CD4-positive, alpha-beta T cell treated with Interleukin-2 at 100 ng/mL for 4 hours (primary cell): ENCODE measurements around the gene MYCL.
"Not testable (repeated sequence)": the region's sequence is repeated elsewhere in the genome, so short reads cannot be mapped to it uniquely, and the experiment has no call there.

Source experiments
- DNase-seq: peaks from one replicate; pipeline ENCODE4 v3.0.0-alpha.2; 2020; ENCODE audit warnings: low spot score

MYCL gene

DNA sequence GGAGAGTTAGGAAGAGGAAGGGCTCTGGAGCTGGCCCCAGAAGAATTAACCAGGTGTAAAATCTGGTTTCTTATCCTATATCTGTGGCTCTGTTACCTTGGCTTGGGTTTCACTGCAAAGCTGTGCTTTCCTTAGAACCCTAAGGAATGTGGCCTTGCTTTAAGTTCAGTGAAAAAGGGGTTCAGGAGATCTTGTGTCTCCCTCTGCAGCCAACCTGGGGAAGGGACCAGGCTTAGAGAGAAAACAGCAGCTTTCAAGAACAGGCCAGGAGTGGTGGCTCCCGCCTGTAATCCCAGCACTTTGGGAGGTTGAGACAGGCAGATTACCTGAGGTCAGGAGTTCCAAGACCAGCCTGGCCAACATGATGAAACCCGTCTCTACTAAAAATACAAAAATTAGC, 16.1 kb upstream of the MYCL start:
- no peak for DNase-seq

DNA sequence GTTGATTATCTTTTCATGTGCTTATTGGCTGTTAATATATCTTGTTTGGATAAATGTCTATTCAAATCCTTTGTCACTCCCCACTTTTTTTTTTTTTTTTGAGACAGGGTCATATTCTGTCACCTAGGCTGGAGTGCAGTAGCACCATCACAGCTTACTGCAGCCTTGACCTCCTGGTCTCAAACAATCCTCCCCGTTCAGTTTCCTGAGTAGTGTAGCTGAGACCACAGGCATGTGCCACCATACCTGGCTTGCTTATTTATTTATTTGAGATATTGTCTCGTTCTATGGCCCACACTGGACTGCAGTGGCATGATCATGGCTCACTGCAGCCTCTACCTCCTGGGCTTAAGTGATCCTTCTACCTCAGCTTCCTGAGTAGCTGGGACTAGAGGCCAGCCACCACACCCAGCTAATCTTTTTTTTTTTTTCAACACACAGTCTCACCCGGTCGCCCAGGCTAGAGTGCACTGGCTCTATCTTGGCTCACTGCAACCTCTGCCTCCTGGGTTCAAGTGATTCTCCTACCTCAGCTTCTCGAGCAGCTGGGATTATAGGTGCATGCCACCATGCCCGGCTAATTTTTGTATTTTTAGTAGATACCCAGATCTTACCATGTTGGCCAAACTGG, 13.9 kb upstream of the MYCL start:
- no peak for DNase-seq

DNA sequence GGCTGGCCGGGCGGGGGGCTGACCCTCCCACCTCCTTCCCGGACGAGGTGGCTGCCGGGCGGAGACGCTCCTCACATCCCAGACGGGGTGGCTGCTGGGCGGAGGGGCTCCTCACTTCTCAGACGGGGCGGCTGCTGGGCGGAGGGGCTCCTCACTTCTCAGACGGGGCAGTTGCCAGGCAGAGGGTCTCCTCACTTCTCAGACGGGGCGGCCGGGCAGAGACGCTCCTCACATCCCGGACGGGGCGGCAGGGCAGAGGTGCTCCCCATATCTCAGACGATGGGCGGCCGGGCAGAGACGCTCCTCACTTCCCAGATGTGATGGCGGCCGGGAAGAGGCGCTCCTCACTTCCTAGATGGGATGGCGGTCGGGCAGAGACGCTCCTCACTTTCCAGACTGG, 11.4 kb upstream of the MYCL start:
- not testable (repeated sequence) for DNase-seq

DNA sequence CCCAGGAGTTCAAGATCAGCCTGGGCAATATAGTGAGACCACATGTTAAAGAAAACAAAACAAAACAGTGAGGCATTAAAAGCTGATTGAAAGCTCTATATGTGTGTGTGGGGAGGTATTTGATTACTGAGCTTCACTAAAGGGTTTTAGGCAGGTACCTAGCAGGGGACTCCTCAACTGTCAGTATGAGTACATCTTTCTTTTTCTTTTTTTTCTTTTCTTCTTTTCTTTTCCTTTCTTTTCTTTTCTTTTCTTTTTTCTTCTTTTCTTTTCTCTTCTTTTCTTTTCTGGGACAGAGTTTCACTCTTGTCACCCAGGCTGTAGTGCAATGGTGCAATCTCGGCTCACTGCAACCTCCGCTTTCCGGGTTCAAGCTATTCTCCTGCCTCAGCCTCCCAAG, 8.5 kb upstream of the MYCL start:
- DNase-seq, result no peak

DNA sequence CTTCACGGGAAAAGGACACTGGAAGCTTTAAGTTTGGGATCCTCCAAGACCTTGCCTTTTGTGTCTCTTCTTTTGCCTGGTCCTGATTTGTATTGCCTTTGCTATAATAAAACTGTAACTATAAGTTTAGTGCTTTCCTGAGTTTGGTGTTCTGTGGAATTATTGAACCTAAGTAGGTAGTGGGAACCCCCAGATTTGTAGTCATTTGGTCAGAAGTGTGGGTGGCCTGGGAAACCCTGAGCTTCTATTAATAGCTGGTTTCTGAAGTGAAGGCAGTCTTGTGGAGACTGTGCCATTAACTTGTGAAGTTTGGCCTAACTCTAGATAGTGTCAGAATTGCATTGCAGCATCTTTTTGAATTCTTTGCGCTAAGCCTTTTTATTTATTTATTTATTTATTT, 6.8 kb upstream of the MYCL start:
- no peak for DNase-seq

DNA sequence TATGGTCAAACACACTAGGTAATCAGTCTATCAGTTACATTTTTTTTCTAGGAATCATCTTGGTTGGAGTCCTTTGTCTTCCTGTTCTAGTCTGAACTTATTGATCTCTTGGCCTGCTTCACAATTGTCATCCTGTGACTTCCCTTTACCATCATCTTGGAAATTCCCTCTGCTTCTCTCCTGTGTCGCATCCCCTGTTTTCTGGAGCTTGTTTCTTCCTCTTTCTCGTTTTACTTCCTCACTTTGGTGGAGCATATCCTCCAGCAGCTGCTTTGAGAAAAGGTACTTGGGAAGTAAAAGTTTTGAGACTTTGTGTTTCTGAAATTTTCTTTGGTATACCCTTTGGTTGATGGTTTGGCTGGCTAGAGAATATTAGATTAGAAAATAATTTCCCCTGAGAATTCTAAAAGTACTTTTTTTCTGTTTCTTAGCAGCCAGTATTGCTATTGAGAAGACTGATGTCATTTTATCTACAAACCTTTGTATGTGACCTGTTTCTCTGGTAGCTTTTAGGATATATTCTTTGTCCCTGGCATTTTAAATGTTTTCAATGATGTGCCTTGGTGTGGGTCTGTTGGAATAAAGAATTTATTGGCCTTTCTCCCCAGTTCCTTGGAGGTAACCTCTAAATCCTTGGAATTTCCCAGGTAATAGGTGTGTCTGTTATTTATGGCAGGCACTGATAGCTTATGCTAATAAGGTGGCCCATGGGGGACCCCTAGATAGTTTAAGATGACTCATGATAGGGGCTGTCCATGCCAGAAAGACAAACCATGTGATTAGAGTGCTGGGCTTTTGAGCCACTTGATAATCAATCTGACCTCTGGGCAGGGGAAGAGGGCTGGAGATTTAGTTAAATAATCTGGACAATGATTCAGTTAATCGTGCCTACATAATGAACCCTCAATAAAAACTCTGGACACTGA, 6.1 kb upstream of the MYCL start:
- no peak for DNase-seq

DNA sequence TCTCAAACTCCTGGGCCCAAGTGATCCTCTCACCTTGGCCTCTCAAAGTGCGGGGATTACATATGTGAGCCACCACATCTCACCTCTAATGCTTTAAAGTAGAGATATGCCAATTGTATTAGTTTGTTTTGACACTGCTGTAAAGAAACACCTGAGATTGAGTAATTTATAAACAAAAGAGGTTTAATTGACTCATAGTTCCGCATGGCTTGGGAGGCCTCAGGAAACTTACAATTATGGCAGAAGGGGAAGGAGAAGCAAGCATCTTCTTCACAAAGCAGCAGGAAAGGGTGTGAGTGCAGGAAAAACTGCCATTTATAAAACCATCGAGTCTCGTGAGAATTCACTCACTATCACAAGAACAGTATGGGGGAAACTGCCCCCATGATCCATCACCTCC, 3.5 kb upstream of the MYCL start:
- no peak for DNase-seq

DNA sequence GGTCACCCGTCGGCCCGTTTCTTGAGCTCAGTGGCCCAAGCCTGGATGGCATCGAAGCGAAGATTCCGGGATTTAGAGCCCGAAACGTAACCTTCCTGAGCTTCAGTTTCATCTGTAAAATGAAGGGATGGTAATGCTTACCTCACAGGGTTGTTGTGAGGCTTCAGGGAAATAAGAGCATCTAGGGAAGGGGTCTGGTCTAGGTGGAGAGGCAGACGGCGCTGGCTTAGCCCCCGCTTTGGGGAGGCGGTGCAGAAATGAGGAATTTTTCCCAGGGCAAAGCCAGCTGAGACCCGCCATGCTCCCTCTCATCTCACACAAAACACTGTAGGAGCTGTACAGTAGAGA, 717 bp upstream of the MYCL start:
- no peak for DNase-seq

DNA sequence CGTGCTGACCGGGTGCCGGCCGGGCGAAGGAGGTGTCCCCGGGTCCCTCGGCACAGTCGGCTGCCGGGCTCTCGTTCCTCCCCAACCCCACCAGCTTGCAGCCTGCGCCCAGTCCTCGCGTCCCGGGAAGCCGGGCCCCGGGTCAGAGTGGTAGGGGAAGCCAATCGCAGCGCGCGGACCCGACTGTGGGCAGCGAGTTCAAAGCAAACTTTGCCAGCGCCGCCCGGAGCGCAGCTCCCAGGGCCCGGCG, 328 bp downstream of the MYCL start:
- no peak for DNase-seq

DNA sequence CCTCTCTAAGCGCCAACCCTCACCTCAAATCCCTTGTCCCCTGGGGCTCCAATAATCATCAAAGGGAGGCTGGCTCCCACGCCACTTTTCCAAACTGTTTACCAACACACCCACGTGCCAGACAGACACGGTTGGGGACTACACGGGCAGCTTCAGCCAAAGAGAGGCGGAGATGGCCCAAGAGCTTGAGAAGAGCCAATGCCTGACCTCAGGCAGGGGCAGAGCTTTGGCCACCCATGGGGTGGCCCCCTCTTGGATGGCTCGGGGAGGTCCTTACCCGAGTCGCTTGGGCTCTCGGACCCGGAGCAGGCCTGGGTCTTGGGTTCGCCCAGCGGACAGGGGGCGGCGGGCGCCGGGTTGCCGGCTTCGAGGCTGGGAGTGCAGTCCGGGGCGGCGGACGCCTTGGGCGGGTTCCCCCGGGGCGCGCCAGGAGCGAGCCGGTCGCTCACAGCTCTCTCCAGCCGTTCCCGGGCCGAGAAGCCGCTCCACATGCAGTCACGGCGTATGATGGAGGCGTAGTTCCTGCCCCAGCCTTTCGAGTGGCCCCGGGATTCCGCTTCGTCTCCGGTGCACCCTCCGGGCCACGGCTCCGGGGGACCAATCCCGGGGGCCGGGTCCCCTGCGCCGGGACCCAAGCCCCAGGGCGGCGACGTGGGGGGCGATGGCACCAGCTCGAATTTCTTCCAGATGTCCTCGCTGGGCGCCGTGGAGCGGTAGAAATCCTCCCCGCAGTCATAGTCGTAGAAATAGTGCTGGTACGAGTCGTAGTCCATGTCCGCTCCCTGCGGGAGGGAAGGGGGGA, 854 bp downstream of the MYCL start:
- DNase-seq, result no peak

DNA sequence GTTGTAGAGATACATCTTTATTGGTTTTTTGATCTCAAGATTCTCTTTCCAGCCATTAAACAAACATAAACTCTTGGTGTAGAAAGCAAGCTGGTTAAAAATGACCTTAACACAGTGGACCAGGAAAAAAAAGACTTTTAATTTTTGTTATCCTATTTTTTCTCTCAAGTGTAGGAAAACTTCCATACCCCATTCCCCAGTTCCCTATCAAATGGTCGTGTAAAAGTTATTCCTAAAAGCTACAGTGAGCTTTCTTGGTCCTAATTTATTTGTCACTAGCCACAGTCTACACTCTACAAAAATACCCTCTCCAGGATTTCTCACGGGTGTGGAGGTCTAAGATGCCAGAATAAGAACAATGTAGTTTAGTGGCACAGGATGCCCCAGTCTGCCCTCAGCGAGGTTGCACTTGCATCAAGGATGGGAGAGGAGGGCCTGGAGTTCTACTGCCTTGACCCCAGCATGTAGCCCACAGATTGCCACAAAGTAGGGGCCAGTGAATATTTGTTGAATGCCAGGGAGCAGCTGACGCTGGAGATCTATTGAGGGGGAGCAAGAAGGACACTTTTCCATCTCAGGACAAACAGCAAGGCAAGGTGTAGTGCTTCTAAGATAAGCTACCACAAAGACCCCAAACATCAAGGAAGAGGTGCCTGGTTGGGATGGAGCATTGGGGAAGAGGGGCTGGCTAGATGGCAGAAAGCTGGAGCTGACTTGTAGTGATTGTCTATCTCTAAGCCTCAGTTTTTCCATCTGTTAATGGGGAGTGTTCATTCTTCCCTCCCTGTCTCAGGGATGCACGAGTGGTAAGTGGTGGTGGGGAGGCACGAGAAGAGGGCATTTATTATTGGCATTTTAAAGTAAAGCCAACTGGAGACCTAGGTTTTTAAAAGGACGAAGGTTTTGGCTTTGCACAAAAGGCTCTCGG, 1.8 kb downstream of the MYCL start:
- DNase-seq, result no peak

DNA sequence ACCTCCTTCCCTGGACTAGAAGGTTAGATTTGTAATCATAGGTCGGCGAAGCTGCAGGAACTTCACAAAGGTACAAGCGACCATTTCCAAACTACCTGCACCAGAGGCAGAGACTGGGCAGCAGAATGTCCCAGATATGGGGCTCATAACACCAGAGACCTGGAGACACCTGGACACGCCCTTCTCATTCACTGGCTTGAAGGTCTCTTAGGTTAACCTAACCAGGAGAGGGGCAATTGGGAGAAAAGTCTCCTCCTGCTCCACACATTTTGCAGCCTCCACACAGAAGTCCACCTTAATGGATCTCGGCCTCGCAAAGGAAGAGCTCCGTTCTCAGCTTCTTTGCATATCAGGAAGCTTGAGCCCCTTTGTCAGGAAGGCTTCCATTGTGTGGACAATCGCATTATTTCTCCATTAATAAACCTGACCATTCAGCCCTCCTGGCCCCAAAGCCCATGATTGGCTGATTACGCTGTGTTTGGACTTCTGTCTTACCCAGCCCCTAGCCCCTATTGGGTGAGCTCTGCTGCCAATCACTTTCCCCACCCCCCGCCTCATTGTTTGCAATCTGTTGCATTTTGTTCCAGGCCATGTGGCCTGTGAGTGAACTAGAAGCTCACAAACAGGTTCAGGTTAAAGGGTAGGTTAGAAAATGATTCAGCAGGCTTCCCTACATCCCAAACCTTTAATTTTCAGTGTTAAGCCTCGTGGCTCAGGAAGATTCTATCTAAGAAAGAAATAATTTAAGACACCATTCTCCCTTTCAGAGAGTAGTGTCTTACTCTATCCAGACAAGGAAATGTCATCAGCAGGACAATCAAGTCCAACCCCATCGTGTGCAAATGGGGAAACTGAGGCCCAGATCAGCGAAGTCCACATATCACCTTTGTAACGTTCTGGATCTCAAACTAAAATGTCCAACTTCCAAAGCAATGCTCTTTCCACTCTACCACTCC, 2.8 kb downstream of the MYCL start:
- no peak for DNase-seq

DNA sequence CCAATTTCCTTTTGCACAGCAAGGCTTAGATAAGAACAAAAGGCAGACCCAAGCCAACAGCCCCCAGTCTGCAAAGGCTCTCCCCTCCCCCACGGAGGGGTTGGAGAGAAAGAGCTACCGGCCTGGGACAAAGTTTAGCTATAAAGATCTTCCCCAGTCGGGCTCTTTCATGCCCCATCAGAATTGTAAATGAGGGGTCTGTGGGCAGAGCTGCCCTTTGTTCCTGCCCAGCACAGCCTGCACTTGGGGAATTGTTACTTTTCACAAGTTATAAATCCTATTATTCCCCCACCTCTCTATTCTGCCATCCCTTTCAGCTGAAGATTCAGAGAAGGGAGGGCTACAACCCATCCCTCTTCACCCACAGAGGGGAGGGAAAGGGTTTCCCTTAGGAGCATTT, 3.5 kb downstream of the MYCL start:
- DNase-seq, result no peak

DNA sequence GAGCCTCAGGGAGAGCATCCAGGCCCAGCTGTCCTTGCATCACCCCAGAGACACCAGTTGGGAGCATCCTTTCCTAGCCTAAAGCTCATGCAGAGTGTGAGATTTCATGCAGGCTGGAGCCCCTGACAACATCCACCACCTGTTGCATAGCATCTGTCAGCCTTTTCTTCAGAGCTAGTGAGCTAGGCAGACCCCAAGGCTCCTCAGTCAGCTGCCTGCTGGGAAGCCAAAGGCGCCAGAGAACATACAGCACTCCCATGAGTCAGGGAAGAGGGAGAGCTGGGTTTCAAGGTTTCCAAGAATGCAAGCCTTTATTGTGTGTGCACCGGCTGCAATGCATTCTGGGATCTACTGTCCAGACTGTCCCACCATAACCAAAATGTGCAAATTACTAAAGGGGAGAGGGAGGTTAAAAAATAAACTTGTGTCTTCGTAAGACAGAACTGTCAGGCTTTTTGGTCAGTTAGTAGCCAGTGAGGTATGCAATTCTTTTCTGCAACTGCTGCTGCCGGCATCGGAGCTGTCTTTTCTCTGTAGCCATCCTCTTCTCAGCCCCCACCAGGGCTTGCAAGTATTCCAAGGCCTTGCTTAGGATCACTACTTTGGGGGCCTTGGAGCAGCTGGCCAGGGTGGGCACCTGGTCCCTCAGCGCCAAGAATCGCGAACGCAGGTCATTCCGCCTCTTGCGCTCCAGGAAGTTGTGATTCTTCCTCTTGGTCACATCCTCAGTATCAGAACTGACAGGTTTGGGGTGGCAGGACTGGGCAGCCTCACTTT, 4.6 kb downstream of the MYCL start:
- no peak for DNase-seq

DNA sequence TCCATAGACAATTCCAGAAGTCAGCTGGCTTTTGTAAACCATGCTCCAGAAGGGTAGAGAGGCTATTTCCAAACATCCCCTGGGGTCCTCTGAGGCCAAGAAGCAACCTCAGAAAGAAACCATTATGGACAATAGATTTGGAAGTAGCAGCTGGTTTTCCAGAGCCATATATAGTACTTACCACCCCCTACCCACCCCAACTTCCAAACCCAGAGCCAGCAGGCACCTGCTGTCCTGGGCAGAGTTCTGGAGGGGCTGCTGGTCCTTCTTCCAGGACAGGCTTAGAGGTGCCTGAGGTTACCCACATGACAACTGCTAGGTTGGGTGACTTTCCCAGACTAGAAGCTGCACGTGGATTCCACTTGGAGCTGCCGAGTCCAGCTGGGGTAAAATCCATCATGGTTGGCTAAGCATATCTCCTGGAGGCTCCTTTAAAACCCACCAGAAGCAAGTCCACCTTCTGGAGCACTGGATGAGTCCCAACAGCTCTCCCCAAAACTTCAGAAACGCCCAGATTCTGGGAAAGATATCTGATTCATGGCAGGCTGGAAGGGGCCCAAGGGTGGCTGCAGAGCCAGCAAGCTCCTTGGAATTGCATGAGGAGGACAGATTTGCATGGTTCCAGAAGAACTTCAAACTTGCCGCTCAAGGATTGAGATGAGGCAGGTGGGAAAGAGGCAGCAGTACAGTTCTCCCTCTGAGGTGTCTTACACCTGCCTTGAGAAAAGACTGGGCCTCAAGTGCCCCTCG, 5.8 kb downstream of the MYCL start:
- DNase-seq, result no peak

DNA sequence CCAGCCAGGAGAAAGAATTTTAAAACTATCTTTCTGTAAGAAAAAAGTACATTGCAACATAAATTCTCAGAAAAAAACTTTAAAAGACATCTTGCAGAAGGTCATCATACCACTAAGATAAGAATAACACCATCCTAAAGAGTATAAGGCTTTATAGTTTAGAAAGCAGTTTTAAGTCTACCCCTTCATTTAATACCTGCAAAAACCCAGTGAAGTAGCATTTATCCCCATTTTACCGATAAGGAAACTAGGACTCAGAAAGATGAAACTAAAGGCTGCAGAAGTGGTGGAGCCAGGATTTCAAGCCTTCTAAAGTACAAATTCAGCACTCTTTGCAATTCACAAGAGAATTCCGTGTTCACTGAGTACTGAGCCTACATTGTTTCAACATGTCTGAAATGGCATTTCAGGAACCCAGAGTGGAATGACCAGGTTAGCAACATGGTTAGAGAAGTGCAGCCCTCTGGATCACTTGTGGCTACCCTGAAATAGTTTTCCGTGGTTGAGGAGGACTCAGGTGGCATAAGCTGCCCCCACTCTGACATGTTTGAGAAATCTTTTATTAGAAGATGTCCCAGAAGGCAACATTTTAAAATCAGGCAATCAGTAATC, 6.7 kb downstream of the MYCL start:
- DNase-seq, result no peak

DNA sequence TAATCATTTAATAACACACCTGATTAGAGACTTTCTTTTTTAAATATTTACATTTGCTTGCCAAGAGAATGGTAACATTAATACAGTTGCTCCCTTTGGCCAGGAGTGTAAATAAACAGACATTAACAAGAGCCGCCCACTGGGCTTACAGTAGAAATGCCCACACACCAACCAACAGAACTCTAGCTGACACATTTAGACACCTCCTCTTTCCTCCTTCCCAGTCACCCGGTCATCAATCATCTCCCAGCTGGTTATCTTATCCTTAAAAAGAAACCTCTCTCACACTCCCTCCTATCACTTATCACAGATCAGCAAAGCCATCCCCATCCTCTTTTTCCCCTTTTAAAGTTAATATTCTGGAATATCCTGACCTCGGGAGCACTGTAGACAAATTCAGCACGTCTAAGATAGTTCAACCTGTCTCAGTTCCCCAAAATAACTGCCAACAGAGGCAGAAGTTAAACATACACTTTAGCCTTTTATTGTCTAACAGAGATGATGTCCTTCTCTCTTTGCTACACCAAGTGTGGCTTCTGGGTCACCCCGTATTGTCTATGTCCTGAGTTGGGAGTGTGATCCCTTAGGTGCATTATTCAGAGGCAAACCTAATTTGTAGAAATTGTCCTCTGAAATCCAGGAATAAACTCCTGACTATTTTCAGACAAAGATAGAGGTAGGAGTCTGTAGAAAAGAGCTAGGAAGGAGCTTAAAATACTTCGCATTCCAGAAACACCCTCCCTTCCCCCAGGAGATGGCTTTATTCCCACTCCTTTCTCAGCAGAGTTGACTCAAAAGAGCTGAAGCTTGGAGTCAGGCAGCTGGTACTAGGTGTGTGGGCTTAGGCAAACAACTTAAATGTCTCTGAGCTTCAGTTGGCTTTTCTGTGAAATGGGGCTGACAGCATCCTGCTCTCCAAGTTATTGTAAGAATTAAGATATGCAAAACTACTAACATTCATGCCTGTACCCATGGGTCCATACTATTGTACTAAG, 8.8 kb downstream of the MYCL start:
- no peak for DNase-seq

DNA sequence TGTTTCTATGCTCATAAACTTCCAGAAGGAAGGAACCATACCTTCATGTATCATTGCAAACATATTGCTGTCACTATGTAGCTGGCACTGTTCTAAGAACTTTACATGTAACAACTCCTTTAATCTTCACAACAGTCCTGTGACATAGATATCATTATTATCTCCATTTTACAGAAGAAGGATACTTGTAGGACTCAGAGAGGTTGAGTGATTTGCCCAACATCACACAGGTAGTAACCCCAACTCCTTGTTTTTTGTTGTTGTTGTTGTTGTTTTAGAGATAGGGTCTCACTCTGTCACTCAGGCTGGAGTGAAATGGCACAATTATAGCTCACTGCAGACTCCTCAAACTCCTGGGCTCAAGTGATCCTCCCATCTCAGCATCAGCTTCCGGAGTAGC, 10.8 kb downstream of the MYCL start:
- DNase-seq, result no peak
